Loucy (cell line): ENCODE data around the gene HEPHL1.

Source experiments
- CTCF ChIP-seq: fragments of 200-600 bp; sonication (generic); conservative IDR thresholded peaks from 2 replicates; pipeline ENCODE4 v1.5.1; 2014; ENCODE audit warnings: mild to moderate bottlenecking, antibody characterized with exemption, low read length
- EZH2phosphoT487 ChIP-seq: fragments of 200-600 bp; IDR thresholded peaks from 2 replicates; pipeline ENCODE4 v1.6.1; 2018; ENCODE audit warnings: antibody characterized with exemption, mild to moderate bottlenecking, moderate library complexity, borderline replicate concordance

- TF ChIP-seq CTCF: no peak
- no peak for TF ChIP-seq EZH2phosphoT487
Observed at GRCh38 chr11:94111660-94112059, 90.5 kb downstream of the HEPHL1 start.
